ENCODE measurements around the gene NFIC.

GRCh38 chr19:3478409-3479176, 112.2 kb downstream of the NFIC start:
- TF ChIP-seq CTCF (conservative IDR thresholded peaks at IDR 0.05; ENCODE audit: low read length) (no peak), EZH2phosphoT487 (IDR thresholded peaks at IDR 0.05; ENCODE audit: borderline replicate concordance, low read depth, low read length) (no peak)
